Activated gamma-delta T cell treated with anti-CD3 and anti-CD28 coated beads, Interleukin-2, amount 50 U/mL, for 16 hours (primary cell): ENCODE data around the gene TBC1D9.
"Not testable (repeated sequence)": the region's sequence is repeated elsewhere in the genome, so short reads cannot be mapped to it uniquely, and the experiment has no call there.

Experiments
- DNase-seq: peaks from one replicate; pipeline ENCODE4 v3.0.0-alpha.2; 2020; ENCODE audit warnings: low read depth

Gene TBC1D9

GRCh38 chr4:140753329-140753728 lies 2.9 kb downstream of the TBC1D9 start:
- no peak for DNase-seq

DNA sequence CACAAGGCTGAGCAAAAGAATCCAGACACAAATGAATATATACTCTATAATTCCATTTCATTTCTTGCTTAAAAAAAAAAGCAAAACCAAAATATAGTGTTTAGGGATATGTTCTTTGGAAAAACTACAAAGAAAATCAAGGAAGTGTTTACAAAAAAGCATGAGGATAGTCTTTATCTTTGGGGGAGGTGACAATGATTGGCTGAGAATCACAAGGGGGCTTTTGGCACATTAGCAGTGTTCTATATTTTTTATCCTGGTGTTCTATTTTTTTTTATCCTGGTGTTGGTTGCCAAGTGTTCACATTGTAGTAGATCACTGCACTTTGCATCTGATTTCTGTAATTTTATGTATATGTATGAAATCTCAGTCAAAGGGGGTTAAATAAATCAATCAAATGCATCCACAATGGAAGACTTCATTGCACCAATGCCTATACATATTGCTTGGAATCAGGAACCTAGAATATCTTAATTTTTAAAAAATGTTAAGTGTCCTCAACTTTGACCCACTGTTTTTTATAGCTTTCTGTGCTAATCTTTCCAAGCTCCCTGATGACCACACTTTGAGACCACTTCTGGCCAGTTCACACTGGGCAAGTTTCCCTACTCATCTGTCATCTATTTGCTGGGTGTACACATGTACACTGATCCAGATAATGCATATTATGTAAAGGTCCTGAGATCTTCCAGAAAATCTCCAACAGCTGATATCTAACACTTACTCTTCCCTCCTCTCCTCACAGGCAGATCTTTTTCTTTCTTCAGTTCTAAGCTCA lies 3.7 kb downstream of the TBC1D9 start:
- DNase-seq: no peak

DNA sequence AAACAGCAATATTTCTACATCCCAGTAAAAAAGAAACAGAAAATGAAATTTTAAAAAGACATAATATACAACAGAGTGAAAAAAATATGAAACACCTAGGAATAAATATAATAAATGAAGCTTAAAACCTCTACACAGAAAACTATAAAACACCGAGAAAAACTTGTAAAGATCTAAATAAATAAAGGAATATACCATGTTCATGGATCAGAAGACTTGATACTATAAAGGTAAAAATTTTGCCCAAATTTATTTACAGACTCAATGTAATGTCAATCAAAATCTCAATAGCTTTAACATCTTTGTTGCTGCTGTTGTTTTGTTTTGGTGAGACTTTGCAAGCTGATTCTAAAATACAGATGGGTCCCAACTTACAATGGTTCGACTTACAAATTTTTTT lies 5.7 kb downstream of the TBC1D9 start:
- no peak for DNase-seq

DNA sequence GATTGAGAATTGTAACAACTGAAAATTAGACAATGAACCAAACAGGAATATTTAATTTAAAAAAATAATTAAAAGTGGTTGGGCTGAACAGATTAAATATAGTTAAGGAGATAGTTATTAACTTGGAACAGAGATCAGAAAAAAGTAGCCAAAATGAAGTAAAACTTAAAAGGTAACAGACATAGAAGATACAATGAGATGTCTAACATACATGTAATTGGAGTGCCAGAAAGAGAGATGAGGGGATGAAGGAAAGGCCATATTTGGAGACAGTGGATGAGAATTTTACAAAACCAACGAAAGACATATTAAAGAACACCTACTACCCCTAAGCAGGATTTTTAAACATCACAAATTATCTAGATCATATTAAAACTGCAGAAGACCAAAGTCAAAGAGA lies 8.0 kb downstream of the TBC1D9 start:
- DNase-seq: no peak

DNA sequence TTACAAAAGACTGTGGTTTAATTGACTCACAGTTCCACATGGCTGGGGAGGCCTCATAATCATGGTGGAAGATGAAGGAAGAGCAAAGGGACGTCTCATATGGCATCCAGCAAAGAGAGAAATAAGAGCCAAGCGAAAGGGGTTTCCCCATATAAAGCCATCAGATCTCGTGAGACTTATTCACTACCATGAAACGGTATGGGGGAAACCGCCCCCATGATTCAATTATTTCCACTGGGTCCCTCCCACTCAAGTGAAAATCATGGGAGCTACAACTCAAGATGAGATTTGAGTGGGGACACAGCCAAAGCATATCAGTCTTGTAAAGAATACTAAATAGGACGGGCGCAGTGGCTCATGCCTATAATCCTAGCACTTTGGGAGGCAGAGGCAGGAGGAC lies 9.6 kb downstream of the TBC1D9 start:
- DNase-seq: not testable (repeated sequence)

DNA sequence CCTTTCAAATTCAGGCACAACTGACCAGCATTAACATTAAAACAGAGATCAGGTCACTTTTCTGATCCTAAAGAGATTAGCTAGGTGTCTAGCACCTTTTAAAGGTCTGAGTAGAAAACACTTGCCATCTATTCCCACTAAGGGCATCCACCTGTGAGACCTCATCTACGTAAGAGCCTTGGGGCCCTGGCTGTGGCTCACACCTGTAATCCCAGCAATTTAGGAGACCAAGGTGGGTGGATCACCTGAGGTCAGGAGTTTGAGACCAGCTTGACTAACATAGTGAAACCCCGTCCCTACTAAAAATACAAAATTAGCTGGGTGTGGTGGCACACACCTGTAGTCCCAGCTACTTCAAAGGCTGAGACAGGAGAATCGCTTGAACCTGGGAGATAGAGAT lies 11.8 kb downstream of the TBC1D9 start:
- no peak for DNase-seq

- DNase-seq: no peak
Observed at GRCh38 chr4:140743194-140743931, 12.8 kb downstream of the TBC1D9 start.

- no peak for DNase-seq
Observed at GRCh38 chr4:140742838-140743193, 13.4 kb downstream of the TBC1D9 start.

- no peak for DNase-seq
Observed at GRCh38 chr4:140740906-140741670, 15.1 kb downstream of the TBC1D9 start.

DNA sequence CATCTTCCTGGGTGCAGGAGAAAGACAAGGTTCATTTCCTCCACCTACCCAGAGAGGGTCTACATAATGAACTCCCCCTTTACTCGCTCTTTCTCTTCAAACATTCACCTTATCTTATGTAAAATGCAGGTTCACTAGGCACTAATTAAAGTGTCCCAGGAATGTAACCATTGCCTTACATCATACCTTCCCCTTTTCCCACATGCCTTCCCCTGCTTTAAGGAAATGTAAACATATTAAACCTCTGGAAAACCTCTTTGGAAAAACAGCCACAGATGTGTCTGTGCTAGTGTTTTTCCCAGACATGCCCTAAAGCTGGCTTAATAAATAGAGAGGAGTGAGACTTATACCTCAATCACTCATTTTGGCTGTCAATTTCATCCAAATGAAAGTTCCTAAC lies 15.8 kb downstream of the TBC1D9 start:
- no peak for DNase-seq

GRCh38 chr4:140739971-140740370 lies 16.2 kb downstream of the TBC1D9 start:
- DNase-seq: no peak

DNA sequence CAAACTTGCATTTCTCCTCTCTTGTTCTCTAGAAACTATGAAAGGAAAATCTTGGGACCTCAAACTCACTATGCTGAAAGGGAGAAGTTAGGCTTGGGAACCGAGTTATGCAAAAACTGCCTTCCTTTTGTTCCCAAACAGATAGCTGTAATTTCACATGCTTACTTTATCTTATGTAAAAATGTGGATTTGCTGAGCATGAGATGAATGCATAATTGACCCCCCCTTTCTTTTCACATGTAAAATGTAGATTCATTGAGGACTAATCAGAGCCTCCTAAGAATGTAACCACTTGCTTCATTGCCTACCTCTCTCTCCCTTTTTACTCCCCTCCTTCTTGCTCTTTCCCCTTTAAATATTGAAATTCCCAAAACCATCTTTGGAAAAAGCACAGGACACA lies 18.0 kb downstream of the TBC1D9 start:
- DNase-seq: no peak

DNA sequence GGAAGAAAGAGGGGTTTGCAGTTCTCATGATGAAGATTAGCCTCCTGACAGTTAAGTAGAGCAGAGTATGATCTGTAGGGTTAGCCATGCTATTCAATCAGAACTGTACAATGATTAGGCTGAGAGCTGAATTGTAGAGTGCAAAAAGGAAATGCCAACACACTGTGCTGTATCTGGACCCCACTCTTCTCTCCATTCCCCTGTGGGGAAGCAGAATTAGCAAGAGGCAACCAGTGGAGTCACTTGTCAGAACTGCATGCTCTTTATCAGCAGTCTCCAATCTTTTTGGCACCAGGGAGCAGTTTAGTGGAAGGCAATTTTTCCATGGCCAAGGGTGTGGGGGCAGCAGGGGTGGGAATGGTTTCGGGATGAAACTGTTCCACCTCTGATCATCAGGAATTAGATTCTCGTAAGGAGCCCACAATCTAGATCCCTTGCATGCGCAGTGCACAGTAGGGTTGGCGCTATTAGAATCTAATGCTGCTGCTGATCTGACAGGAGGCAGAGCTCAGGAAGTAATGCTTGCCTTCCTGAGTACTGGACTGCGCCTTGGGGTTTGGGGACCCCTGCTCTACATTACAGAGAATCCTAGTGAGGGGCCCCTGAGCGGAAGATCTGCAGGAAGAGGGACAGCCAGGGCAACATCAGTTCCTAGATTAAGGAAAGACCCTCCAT lies 19.4 kb downstream of the TBC1D9 start:
- DNase-seq: no peak

- DNase-seq: no peak
Observed at GRCh38 chr4:140735779-140736391, 20.3 kb downstream of the TBC1D9 start.

DNA sequence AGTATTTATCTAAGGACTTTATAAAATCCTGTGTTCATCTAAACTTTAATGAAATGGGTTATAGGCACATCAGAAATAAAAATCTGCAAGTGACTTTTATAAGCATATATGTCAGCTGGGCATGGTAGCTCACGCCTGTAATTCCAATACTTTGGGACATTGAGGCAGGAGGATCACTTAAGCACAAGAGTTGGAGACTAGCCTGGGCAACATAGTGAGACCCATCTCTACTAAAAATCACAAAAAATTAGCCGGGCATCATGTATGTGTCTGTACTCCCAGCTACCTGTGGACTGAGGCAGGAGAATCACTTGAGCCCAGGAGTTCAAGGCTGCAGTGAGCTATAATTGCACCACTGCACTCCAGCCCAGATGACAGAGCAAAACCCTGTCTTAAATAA lies 20.9 kb downstream of the TBC1D9 start:
- no peak for DNase-seq

- no peak for DNase-seq
Observed at GRCh38 chr4:140732780-140733179, 23.4 kb downstream of the TBC1D9 start.

- DNase-seq: no peak
Observed at GRCh38 chr4:140729344-140730049, 26.7 kb downstream of the TBC1D9 start.

GRCh38 chr4:140726776-140727500 lies 29.2 kb downstream of the TBC1D9 start:
- DNase-seq: no peak

DNA sequence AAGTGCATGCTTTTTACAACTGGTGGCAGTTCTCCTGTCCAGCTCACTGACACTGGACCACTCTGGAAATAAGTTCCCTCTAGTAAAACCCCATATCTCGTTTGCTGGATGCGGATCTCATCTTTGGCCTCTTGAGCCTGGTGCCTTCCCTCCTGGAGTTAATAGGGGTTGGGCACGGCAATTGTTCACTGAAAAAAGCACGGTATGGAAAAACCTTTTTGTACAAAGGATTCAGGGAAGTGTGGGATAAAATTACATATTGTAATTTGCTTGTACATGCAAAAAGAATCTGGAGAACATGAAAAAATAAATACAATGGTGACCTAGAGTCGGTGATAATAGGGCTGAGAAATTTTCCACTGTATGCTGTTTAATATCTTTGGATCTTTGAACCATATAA lies 30.6 kb downstream of the TBC1D9 start:
- DNase-seq: no peak

DNA sequence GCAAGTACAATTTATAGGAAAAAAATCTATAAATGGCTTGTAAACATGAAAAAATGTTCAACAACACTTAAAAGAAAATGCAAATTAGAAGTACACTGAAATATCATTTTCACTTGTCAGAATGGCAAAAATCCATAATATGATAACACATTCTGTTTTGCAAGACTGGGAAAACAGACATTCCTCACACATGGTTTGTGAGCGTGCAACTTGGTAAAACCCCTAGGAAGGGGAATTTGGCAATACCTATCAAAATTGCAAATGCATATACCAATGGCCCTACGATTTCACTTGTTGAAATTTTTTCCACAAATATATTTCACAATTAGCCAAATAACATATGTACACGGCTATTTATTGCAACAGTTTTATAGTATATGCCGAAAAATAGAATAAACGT lies 31.4 kb downstream of the TBC1D9 start:
- DNase-seq: no peak
